GM20431 (cell line): ENCODE results near the gene LHX4.

Experiments
- in situ Hi-C: fragments of 300-500 bp; cut with MseI, MboI; formaldehyde crosslinking; loops from one replicate; pipeline ENCODE4 v1.15.0; 2020; ENCODE audit warnings: low sequenced_read_pairs; ENCODE audit not compliant: unreplicated experiment

The LHX4 gene

GRCh38 chr1:180282401-180283044 is 52.5 kb downstream of the LHX4 start:
- in situ Hi-C loops: no loop called here

GRCh38 chr1:180283098-180283497 is 53.0 kb downstream of the LHX4 start:
- in situ Hi-C loops: no loop called here

GRCh38 chr1:180286417-180286816 is 56.4 kb downstream of the LHX4 start:
- in situ Hi-C loops: no loop called here

GRCh38 chr1:180287988-180288705 is 58.1 kb downstream of the LHX4 start:
- in situ Hi-C loops: no loop called here

GRCh38 chr1:180288940-180289339 is 58.9 kb downstream of the LHX4 start:
- in situ Hi-C loops: no loop called here

GRCh38 chr1:180290265-180291001 is 60.4 kb downstream of the LHX4 start:
- in situ Hi-C loops: no loop called here

DNA sequence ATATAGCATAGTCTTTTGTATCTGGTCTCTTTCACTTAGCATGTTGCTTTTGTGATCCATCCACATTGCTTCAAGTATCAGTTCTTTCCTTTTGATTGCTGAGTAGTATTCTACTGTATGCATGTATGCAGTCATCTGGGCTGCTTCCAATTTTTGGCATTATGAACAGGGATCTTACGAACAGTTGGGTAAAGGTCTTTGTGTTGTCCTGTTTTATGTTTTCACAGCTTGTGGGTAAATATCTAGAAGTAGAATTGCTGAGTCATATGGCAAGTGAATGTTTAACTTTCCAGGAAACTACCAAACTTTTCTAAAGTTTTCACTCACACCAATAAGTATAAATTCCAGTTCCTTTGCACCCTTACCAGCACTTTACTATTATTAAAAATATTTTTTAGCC is 60.9 kb downstream of the LHX4 start:
- in situ Hi-C loops: no loop called here

- in situ Hi-C loops: no loop called here
Observed at GRCh38 chr1:180294711-180295110, 64.6 kb downstream of the LHX4 start.

DNA sequence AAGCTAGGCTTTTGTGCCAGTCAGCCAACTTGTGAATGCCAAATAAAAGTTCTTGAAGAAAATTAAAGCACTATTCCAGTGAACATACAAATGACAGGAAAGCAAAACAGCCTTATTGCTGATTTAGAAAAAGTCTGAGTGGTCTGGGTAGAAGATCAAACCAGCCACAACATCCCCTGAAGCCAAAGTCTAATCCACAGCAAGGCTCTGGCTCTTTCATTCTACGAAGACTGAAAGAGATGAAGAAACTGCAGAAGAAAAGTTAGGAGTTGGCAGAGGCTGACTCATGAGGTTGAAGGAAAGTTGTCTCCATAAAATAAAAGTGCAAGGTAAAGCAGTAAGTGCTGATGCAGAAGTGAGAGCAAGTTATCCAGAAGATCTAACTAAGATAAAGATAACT is 65.9 kb downstream of the LHX4 start:
- in situ Hi-C loops: no loop called here

DNA sequence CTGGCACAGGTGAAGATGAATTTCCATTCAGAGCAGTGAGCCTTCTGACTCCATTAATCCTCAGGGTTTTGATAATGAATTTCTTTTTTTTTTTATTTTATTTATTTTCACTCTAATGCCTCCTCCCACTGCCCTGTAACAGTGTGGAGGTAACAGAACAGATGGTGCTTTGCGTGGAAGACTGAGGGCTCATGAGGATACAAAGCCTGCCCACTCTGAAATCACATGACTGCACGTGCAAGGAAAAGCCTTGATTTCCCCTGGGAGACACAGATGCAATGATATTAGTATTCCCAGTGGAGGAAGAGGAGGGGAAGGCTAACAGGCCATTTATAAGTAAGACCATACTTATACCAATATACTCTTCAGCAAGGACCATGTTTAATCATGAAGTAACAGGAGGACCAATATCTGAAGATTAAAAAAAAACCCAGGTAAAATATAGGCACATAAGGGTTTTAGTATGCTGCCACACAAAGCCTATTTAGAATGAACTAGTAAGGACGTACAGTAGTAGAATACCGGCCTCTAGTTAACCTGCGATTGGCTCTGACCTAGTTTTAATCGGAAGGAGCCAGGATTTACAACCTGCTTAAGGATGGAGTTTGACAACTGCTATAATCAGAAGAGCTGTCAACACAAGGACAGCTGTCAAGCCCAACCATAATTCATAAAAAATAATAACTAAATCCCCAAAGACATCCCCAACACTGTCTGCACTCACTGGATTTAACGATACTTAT is 69.6 kb downstream of the LHX4 start:
- in situ Hi-C loops: no loop called here

- in situ Hi-C loops: no loop called here
Observed at GRCh38 chr1:180301135-180301742, 71.2 kb downstream of the LHX4 start.

GRCh38 chr1:180309338-180309737 is 79.3 kb downstream of the LHX4 start:
- in situ Hi-C loops: no loop called here

GRCh38 chr1:180310095-180310494 is 80.0 kb downstream of the LHX4 start:
- in situ Hi-C loops: no loop called here

DNA sequence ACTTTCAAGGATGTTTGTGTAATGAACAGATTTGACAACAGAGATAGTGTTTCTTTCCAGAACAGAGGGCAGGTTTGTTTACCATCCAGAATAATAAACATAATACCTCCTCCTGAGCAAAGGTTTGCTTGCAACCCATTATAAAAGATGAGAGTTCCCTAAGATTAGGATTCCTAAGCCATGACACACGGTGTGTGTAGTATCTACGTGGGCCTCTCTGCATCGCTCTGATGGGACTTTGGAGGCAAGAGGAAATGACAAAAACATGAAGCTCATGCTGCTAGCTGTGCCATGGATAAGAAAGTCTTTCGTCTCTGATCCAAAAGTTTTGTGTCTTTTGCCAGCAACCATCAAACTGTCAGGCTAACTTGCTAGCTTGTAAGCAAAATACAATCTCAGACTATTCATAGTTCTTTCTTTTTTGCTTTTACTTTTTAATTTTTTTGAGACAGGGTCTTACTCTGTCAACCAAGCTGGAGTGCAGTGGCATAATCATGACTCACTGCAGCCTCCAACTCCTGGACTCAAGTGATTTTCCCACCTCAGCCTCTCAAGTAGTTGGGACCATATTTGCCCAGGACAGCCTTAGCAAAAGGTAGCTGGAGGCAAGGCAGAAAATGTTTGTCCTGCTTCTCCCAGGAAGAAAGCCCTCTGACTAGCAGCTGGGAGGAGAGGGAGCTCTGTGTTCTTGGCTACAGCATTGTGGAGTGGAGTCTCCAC is 81.1 kb downstream of the LHX4 start:
- in situ Hi-C loops: no loop called here

- in situ Hi-C loops: no loop called here
Observed at GRCh38 chr1:180312926-180313325, 82.9 kb downstream of the LHX4 start.

- in situ Hi-C loops: no loop called here
Observed at GRCh38 chr1:180327089-180327488, 97.0 kb downstream of the LHX4 start.
